GM12874 (cell line): Measurements from ENCODE around the gene NR1I2.

ENCODE experiments used
- TF ChIP-seq, protein P1 (sequence below): IDR thresholded peaks from 2 replicates; pipeline ENCODE4 v1.5.1; 2011; ENCODE audit warnings: low read depth, mild to moderate bottlenecking, control low read depth, low read length, moderate library complexity; ENCODE audit not compliant: insufficient read depth

NR1I2 gene

GRCh38 chr3:119747357-119747756, 34.5 kb upstream of the NR1I2 start:
- TF ChIP-seq, protein P1, sequence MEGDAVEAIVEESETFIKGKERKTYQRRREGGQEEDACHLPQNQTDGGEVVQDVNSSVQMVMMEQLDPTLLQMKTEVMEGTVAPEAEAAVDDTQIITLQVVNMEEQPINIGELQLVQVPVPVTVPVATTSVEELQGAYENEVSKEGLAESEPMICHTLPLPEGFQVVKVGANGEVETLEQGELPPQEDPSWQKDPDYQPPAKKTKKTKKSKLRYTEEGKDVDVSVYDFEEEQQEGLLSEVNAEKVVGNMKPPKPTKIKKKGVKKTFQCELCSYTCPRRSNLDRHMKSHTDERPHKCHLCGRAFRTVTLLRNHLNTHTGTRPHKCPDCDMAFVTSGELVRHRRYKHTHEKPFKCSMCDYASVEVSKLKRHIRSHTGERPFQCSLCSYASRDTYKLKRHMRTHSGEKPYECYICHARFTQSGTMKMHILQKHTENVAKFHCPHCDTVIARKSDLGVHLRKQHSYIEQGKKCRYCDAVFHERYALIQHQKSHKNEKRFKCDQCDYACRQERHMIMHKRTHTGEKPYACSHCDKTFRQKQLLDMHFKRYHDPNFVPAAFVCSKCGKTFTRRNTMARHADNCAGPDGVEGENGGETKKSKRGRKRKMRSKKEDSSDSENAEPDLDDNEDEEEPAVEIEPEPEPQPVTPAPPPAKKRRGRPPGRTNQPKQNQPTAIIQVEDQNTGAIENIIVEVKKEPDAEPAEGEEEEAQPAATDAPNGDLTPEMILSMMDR = no peak

GRCh38 chr3:119748991-119749390, 32.9 kb upstream of the NR1I2 start:
- TF ChIP-seq, protein P1 = no peak

GRCh38 chr3:119751423-119751822, 30.5 kb upstream of the NR1I2 start:
- TF ChIP-seq, protein P1 = no peak

DNA sequence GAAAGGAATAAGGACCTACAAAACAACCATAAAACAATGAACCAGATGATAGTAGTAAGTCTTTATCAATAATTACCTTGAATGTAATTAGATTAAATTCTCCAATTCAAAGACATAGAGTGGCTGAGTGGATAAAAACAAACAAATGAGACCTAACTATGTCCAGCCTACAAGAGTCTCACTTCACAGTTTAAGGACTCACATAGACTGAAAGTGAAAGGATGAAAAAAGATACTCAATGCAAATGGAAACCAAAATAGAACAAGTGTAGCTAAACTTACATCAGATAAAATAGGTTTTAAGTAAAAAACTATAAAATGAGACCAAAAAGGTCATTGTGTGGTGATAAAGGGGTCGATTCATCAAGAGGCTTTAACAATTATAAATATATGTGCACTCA, 21.9 kb upstream of the NR1I2 start:
- TF ChIP-seq, protein P1 = no peak

DNA sequence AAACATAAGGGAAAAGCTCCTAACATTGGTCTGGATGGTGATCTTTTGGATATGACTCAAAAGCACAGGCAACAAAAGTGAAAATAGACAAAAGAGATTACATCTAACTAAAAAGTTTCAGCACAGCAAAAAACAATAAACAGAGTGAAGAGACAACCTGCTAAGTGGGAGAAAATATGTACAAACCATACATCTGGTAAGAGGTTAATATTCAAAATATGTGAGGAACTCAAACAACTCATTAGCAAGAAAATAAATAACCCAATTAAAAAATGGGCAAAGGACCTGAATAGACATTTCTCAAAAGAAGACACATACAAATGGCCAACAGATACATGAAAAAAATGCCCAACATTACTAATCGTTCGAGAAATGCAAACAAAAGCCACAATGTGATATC, 19.0 kb upstream of the NR1I2 start:
- TF ChIP-seq, protein P1 = no peak

GRCh38 chr3:119763466-119763865, 18.4 kb upstream of the NR1I2 start:
- TF ChIP-seq, protein P1 = no peak

GRCh38 chr3:119765239-119765638, 16.7 kb upstream of the NR1I2 start:
- TF ChIP-seq, protein P1 = no peak
